HepG2 (cell line): ENCODE measurements around the gene DNAJC15. TPM values are rescaled to one million over a fixed set of nuclear protein-coding genes. Genes with fewer than 3 reads are reported as not detected.
A peak's percentile ranks its signal among the peaks of the same experiment; 100 is the strongest.

Experiments used
- ATAC-seq: fragments of 200-7000 bp; cut with Tn5 transposase; 3 replicates; pipeline ENCODE4 v1.9.1; 2020; ENCODE audit warnings: mild to moderate bottlenecking, moderate library complexity
- BruUV-seq: library from RNA; stranded (reverse); fragments of 400-500 nt; replicated peaks from 2 replicates; lab custom pipeline; 2021; lab: Mats Ljungman, UMichigan
- CTCF ChIA-PET: fragments of 300-600 bp; formaldehyde crosslinking; extraction: SDS; loops from one replicate; lab custom pipeline; 2021; ENCODE audit warnings: low total read pairs, inconsistent platforms, low intra/inter-chr PET ratio; lab: Yijun Ruan, JAX
- POLR2A ChIA-PET: fragments of 350-600 bp; sonication (Branson Sonifier 250); formaldehyde crosslinking; loops from one replicate; lab custom pipeline; 2020; ENCODE audit warnings: antibody characterized with exemption, inconsistent platforms; lab: Yijun Ruan, JAX
- DNase-seq: peaks from one replicate; pipeline ENCODE4 v3.0.0-alpha.2; 2015; ENCODE audit warnings: low spot score
- FAIRE-seq: peaks from 3 replicates; lab custom pipeline; 2011; peaks lifted over from hg19 to GRCh38; lab: Jason Lieb, UNC
- H2AFZ ChIP-seq: one replicate; pipeline ENCODE4 v1.6.1; 2011; ENCODE audit warnings: low read length, inconsistent platforms
- H3K27ac ChIP-seq: fragments of 300-600 bp; 3 replicates; pipeline ENCODE4 v1.8.0; 2011; ENCODE audit warnings: mixed run types, mild to moderate bottlenecking, mixed read lengths, low read length, inconsistent platforms; ENCODE audit not compliant: insufficient read depth; ENCODE audit errors: extremely low read length
- H3K27me3 ChIP-seq, 2 experiments: fragments of 200-600 bp in 1 of 2; 2 replicates in 1 of 2; 3 replicates in 1 of 2; pipeline versions ENCODE4 v1.6.0 to v1.8.0; 2011; ENCODE audit warnings: low read length in 2 of 2, mild to moderate bottlenecking in 2 of 2, moderate library complexity in 2 of 2, inconsistent platforms in 1 of 2; ENCODE audit not compliant: insufficient read depth in 2 of 2, control insufficient read depth in 1 of 2
- H3K36me3 ChIP-seq, 2 experiments: fragments of 200-600 bp in 1 of 2; replicated peaks in 1 of 2; 2 replicates in 1 of 2; 3 replicates in 1 of 2; pipeline versions ENCODE4 v1.5.1 to v1.8.0; 2011; ENCODE audit warnings: low read length in 2 of 2, inconsistent platforms in 1 of 2; ENCODE audit not compliant: insufficient read depth in 2 of 2, control insufficient read depth in 1 of 2
- H3K4me1 ChIP-seq: 2 replicates; pipeline ENCODE4 v1.5.1; 2012; ENCODE audit warnings: low read length, inconsistent platforms; ENCODE audit not compliant: insufficient read depth
- H3K4me2 ChIP-seq: 2 replicates; pipeline ENCODE4 v1.6.0; 2011; ENCODE audit warnings: low read depth, low read length, inconsistent platforms
- H3K4me3 ChIP-seq, 3 experiments: fragments of 200-600 bp in 1 of 3; sonication (generic), shearing (Covaris generic) in 1 of 3; replicated peaks in 1 of 3; 2 replicates each; pipeline ENCODE4 v1.5.1; 2011 to 2016; ENCODE audit warnings: low read length in 3 of 3, inconsistent platforms in 2 of 3, low read depth in 2 of 3, mild to moderate bottlenecking in 2 of 3, control low read depth in 1 of 3, mixed read lengths in 1 of 3; ENCODE audit not compliant: insufficient read depth in 1 of 3
- H3K79me2 ChIP-seq: one replicate; pipeline ENCODE4 v1.6.1; 2011; ENCODE audit warnings: low read length, inconsistent platforms; ENCODE audit not compliant: insufficient read depth
- H3K9ac ChIP-seq: 2 replicates; pipeline ENCODE4 v1.6.0; 2011; ENCODE audit warnings: mild to moderate bottlenecking, low read depth, low read length, inconsistent platforms; ENCODE audit not compliant: insufficient read depth
- H3K9me3 ChIP-seq: 2 replicates; pipeline ENCODE4 v1.5.1; 2012; ENCODE audit warnings: mild to moderate bottlenecking, low read length
- H4K20me1 ChIP-seq: 2 replicates; pipeline ENCODE4 v1.6.0; 2011; ENCODE audit warnings: inconsistent platforms, mild to moderate bottlenecking, low read length, moderate library complexity; ENCODE audit not compliant: insufficient read depth
- AGO1 ChIP-seq: fragments of 200-400 bp; formaldehyde crosslinking; IDR thresholded peaks from 2 replicates; pipeline ENCODE4 v1.6.1; 2017; ENCODE audit warnings: mild to moderate bottlenecking, low read depth, low read length, moderate library complexity; ENCODE audit not compliant: poor library complexity, severe bottlenecking
- CENPBD1 ChIP-seq: sonication (generic); formaldehyde crosslinking; IDR thresholded peaks from 2 replicates; pipeline ENCODE4 v1.8.0; 2022; ENCODE audit warnings: missing genetic modification reagents, low read depth, mild to moderate bottlenecking, borderline replicate concordance
- DPF2 ChIP-seq: sonication (generic); formaldehyde crosslinking; IDR thresholded peaks from 2 replicates; pipeline ENCODE4 v1.4.0; 2020; ENCODE audit warnings: mild to moderate bottlenecking, low read depth, missing genetic modification reagents, borderline replicate concordance
- FOXC1 ChIP-seq: sonication (generic); formaldehyde crosslinking; IDR thresholded peaks from 2 replicates; pipeline ENCODE4 v1.8.0; 2022; ENCODE audit warnings: mild to moderate bottlenecking, missing genetic modification reagents, borderline replicate concordance
- FOXK2 ChIP-seq: fragments of 450-650 bp; IDR thresholded peaks from 2 replicates; pipeline ENCODE4 v1.6.1; 2016
- GLI4 ChIP-seq: sonication (generic); formaldehyde crosslinking; IDR thresholded peaks from 2 replicates; pipeline ENCODE4 v1.5.1; 2020; ENCODE audit warnings: missing genetic modification reagents, mild to moderate bottlenecking, moderate library complexity, borderline replicate concordance
- HMG20B ChIP-seq: conservative IDR thresholded peaks from 2 replicates; pipeline ENCODE4 v1.6.1; 2016; ENCODE audit warnings: missing genetic modification reagents, missing compliant biosample characterization
- HMGA1 ChIP-seq: sonication (generic); formaldehyde crosslinking; conservative IDR thresholded peaks from 2 replicates; pipeline ENCODE4 v1.4.0; 2020; ENCODE audit warnings: missing genetic modification reagents
- MTF2 ChIP-seq: sonication (generic); formaldehyde crosslinking; IDR thresholded peaks from 2 replicates; pipeline ENCODE4 v1.5.0; 2020; ENCODE audit warnings: missing genetic modification reagents, borderline replicate concordance
- MYC ChIP-seq: sonication (generic); formaldehyde crosslinking; IDR thresholded peaks from 2 replicates; pipeline ENCODE4 v1.9.0; 2021; ENCODE audit warnings: missing genetic modification reagents, borderline replicate concordance
- NFATC3 ChIP-seq: sonication (generic); formaldehyde crosslinking; IDR thresholded peaks from 2 replicates; pipeline ENCODE4 v1.5.1; 2020; ENCODE audit warnings: mild to moderate bottlenecking, missing genetic modification reagents
- NR1H2 ChIP-seq: sonication (generic); formaldehyde crosslinking; IDR thresholded peaks from 2 replicates; pipeline ENCODE4 v1.8.1; 2022; ENCODE audit warnings: low read depth, missing genetic modification reagents, borderline replicate concordance
- POLR2AphosphoS2 ChIP-seq: IDR thresholded peaks from 2 replicates; pipeline ENCODE4 v1.6.1; 2011; ENCODE audit warnings: low read depth, low read length, improper control_type of control experiment
- RFX1 ChIP-seq: fragments of 450-650 bp; IDR thresholded peaks from 2 replicates; pipeline ENCODE4 v1.6.1; 2017
- ZBTB26 ChIP-seq: IDR thresholded peaks from 2 replicates; pipeline ENCODE4 v1.6.1; 2016; ENCODE audit warnings: missing compliant biosample characterization, missing genetic modification reagents, borderline replicate concordance
- ZBTB37 ChIP-seq: sonication (generic); formaldehyde crosslinking; IDR thresholded peaks from 2 replicates; pipeline ENCODE4 v1.4.0; 2020; ENCODE audit warnings: mild to moderate bottlenecking, missing genetic modification reagents
- ZBTB8A ChIP-seq: sonication (generic); formaldehyde crosslinking; IDR thresholded peaks from 2 replicates; pipeline ENCODE4 v1.4.0; 2020; ENCODE audit warnings: mild to moderate bottlenecking, low read depth, missing genetic modification reagents, borderline replicate concordance
- ZNF207 ChIP-seq: fragments of 450-650 bp; IDR thresholded peaks from 2 replicates; pipeline ENCODE4 v1.6.1; 2016; ENCODE audit warnings: antibody characterized with exemption, borderline replicate concordance
- ZNF446 ChIP-seq: sonication (generic); formaldehyde crosslinking; IDR thresholded peaks from 2 replicates; pipeline ENCODE4 v1.5.0; 2020; ENCODE audit warnings: mild to moderate bottlenecking, missing genetic modification reagents
- ZNF563 ChIP-seq: sonication (generic); formaldehyde crosslinking; IDR thresholded peaks from 2 replicates; pipeline ENCODE4 v1.8.0; 2022; ENCODE audit warnings: mild to moderate bottlenecking, moderate library complexity, missing genetic modification reagents
- WGBS: methylation state at CpG from one replicate; pipeline ENCODE4 v1.1.6; 2017; ENCODE audit warnings: low lambda C conversion rate; 5-methylcytosine and 5-hydroxymethylcytosine counted together
- in situ Hi-C: cut with HindIII; loops from 2 replicates; pipeline ENCODE4 v1.10.0; 2017; ENCODE audit warnings: low pct_unique_long_range_greater_than_20kb; ENCODE audit not compliant: extremely low pct_ligation_motif_present
- intact Hi-C: fragments of 100-400 bp; cut with micrococcal nuclease; formaldehyde crosslinking; loops from one replicate; pipeline ENCODE4 v1.10.0; 2022; ENCODE audit not compliant: unreplicated experiment
- polyA plus RNA-seq, 8 experiments: library from polyadenylated mRNA; depleted of rRNA in 3 of 8; stranded (reverse) in 7 of 8; unstranded in 1 of 8; fragments of >200 nt; fragmentation: Illumina TruSeq in 4 of 8; extraction: Trizol in 4 of 8; gene quantifications; 2 replicates each; pipeline versions ENCODE4 v1.2.1 to v1.2.3, GENCODE V29; 2011 to 2016; ENCODE audit warnings: low read depth in 4 of 8, missing spikeins in 1 of 8, mixed read lengths in 1 of 8; ENCODE audit not compliant: insufficient read depth in 1 of 8
- total RNA-seq, 5 experiments: library from RNA; depleted of rRNA; stranded (reverse); fragments of >200 nt; fragmentation: Illumina TruSeq; extraction: Trizol; gene quantifications; 2 replicates each; pipeline ENCODE4 v1.2.3, GENCODE V29; 2016; ENCODE audit warnings: low read depth in 1 of 5

DNAJC15 gene
- total and polyA plus RNA-seq, 2 of the 13 experiments (the other 11 are each of a cell fraction or from before 2014, with no cell fraction given), result 23.0 to 31.9 TPM

GRCh38 chr13:43006893-43007631 lies 16.3 kb upstream of the DNAJC15 start:
- in situ Hi-C loops (no loop called here), intact Hi-C loops (loop anchor here (5.0 kb wide), 1 partner anchor 50 kb away; no protein-coding TSS in a partner anchor)
- H2AFZ ChIP-seq, result no peak overlapping the region
- H3K9me3 ChIP-seq, result no peaks in the 10 kb centered on the region
- TF ChIP-seq RFX1 (no peak), ZNF207 (no peak), ZBTB37 (no peak), FOXC1 (CRISPR knock-in tag) (no peak), MYC (CRISPR knock-in tag) (no peak), AGO1 (no peak), HMG20B (CRISPR knock-in tag) (no peak), ZBTB8A (CRISPR knock-in tag) (no peak), HMGA1 (no peak), ZNF563 (CRISPR knock-in tag) (no peak), ZBTB26 (CRISPR knock-in tag) (no peak), POLR2AphosphoS2 (no peak), NR1H2 (CRISPR knock-in tag) (no peak), MTF2 (CRISPR knock-in tag) (no peak), NFATC3 (CRISPR knock-in tag) (no peak), DPF2 (CRISPR knock-in tag) (no peak), CENPBD1 (CRISPR knock-in tag) (no peak), FOXK2 (no peak), GLI4 (CRISPR knock-in tag) (no peak), ZNF446 (CRISPR knock-in tag) (no peak)
- ChIA-PET POLR2A (no interaction called here), CTCF (no interaction called here)
- H3K27ac ChIP-seq, result no peak overlapping the region
- no peaks in the 10 kb centered on the region for H3K79me2 ChIP-seq
- H3K4me3 ChIP-seq, result no peak overlapping the region
- no peak; the same call in 2 of the 3 replicates for ATAC-seq
- H3K9ac ChIP-seq, result no peak overlapping the region
- no peaks in the 10 kb centered on the region for H3K36me3 ChIP-seq
- FAIRE-seq, result no peak
- no peaks in the 10 kb centered on the region for H4K20me1 ChIP-seq
- no peaks in the 10 kb centered on the region for H3K27me3 ChIP-seq
- H3K4me2 ChIP-seq, result no peak overlapping the region
- WGBS, result 0% methylated on average over 3 of the region's 3 CpGs
- DNase-seq, result peak; percentile 52
- BruUV-seq, result no TSS peak
- H3K4me1 ChIP-seq, result peaks cover 34% of the 10 kb centered on the region
